A673 (cell line): ENCODE results near the gene ZNF565.
A peak's percentile ranks its signal among the peaks of the same experiment; 100 is the strongest.

ENCODE experiments used
- EZH2 ChIP-seq: fragments of 200-600 bp; sonication (generic); IDR thresholded peaks from 2 replicates; pipeline ENCODE4 v1.6.1; 2017; ENCODE audit warnings: borderline replicate concordance, low read depth, mild to moderate bottlenecking, mixed read lengths, antibody characterized with exemption, low read length; ENCODE audit not compliant: poor library complexity, severe bottlenecking
- TF ChIP-seq, protein P1 (sequence below): fragments of 300-800, 200-600 bp; sonication (generic); conservative IDR thresholded peaks from 2 replicates; pipeline ENCODE4 v1.5.1; 2017; ENCODE audit warnings: low read depth, mild to moderate bottlenecking, antibody characterized with exemption, low read length, moderate library complexity, mixed read lengths

DNA sequence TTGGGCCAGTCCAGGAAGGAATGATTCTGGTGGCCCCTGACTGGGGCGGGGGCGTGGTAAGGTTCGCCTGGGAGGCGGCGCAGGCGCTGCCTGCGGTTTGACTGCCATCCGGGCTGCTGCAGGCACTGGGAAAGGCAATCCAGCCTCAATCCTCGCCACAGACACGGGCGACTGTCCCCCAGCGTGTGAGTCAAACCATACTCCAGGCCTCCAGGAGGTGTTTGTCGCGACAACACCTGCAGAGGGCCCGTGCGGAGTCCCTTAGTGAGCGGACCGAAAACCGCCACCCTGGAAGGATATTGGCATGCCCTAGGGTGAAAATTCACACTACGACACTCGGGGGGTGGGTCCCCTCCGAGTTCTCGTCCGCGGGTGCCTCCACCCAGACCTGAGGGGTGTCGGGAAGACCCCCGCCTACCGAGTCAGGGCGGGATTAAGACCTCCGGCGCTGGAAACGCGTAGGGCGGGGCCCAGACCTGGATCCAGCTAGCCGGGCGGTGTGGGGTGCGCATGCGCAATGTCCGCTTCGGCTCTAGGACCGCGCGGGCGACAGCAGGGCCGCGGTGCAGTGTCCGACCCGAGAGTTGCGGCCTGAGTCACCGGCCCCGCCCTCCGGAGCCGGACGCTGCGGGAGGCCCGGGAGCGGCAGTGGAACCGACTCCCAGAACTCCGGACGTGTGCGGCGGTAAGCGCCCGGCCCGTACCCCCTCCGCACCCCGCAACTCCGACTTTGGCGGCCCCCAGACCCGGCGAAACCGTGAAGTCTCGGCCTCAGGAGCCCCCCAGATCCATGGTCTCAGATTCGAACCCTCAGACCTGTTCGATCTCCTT is 74.8 kb downstream of the ZNF565 start, which contains the start of gene CAPNS1:
- TF ChIP-seq, protein P1, sequence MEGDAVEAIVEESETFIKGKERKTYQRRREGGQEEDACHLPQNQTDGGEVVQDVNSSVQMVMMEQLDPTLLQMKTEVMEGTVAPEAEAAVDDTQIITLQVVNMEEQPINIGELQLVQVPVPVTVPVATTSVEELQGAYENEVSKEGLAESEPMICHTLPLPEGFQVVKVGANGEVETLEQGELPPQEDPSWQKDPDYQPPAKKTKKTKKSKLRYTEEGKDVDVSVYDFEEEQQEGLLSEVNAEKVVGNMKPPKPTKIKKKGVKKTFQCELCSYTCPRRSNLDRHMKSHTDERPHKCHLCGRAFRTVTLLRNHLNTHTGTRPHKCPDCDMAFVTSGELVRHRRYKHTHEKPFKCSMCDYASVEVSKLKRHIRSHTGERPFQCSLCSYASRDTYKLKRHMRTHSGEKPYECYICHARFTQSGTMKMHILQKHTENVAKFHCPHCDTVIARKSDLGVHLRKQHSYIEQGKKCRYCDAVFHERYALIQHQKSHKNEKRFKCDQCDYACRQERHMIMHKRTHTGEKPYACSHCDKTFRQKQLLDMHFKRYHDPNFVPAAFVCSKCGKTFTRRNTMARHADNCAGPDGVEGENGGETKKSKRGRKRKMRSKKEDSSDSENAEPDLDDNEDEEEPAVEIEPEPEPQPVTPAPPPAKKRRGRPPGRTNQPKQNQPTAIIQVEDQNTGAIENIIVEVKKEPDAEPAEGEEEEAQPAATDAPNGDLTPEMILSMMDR = peak; percentile 25; the same call in 1 of the 2 replicates
- no peak for TF ChIP-seq EZH2
